Tibial artery (tissue), 4 donors: ENCODE results near the gene KANSL2.
"Not testable (repeated sequence)": the region's sequence is repeated elsewhere in the genome, so short reads cannot be mapped to it uniquely, and the experiment has no call there.

ENCODE experiments used
- DNase-seq, 2 donors: peaks; one replicate each; pipeline ENCODE4 v3.0.0-alpha.2; 2019
- H3K27ac ChIP-seq, 2 donors: fragments of 200-600 bp; sonication (generic) in 1 of 2; 1 replicate in 1 of 2; 2 replicates in 1 of 2; pipeline ENCODE4 v1.5.1; 2018 to 2019; ENCODE audit warnings: mild to moderate bottlenecking in 1 of 2
- H3K27me3 ChIP-seq, 2 donors: fragments of 200-600 bp; sonication (generic) in 1 of 2; one replicate each; pipeline versions ENCODE4 v1.5.1 to v1.6.0; 2016 to 2019
- H3K36me3 ChIP-seq, 3 donors: fragments of 200-600 bp; sonication (generic) in 2 of 3; one replicate each; pipeline ENCODE4 v1.5.1; 2016 to 2019; ENCODE audit warnings: mild to moderate bottlenecking in 2 of 3
- H3K4me1 ChIP-seq, 4 donors: fragments of 200-600 bp; sonication (generic) in 2 of 4; 1 replicate in 3 of 4; 2 replicates in 1 of 4; pipeline ENCODE4 v1.5.1; 2016 to 2019
- H3K4me3 ChIP-seq, 2 donors: fragments of 200-600 bp; sonication (generic) in 1 of 2; 1 replicate in 1 of 2; 2 replicates in 1 of 2; pipeline ENCODE4 v1.5.1; 2018 to 2019; ENCODE audit warnings: mild to moderate bottlenecking in 2 of 2
- H3K9me3 ChIP-seq, 3 donors: fragments of 200-600 bp; sonication (generic) in 1 of 3; one replicate each; pipeline ENCODE4 v1.5.1; 2016 to 2019
- intact Hi-C: fragments of 100-400 bp; cut with DNase I; formaldehyde crosslinking; loops from one replicate; pipeline ENCODE4 v1.15.0; 2023; ENCODE audit warnings: low total_unique reads
- TF ChIP-seq, protein P1 (sequence below), 2 experiments: fragments of 200-600 bp in 1 of 2; fragments of 450-650 bp in 1 of 2; IDR thresholded peaks; one replicate each; pipeline ENCODE4 v1.5.1; 2017 to 2019; ENCODE audit warnings: antibody characterized with exemption in 2 of 2, mild to moderate bottlenecking in 1 of 2, moderate library complexity in 1 of 2

Gene KANSL2

GRCh38 chr12:48640428-48640827 lies 41.6 kb downstream of the KANSL2 start:
- no peaks in the 10 kb centered on the region for H3K4me1 ChIP-seq
- intact Hi-C loops = no loop called here
- H3K36me3 ChIP-seq = peaks cover 6 to 14% (median 10%) of the 10 kb centered on the region in 3 donors
- no peak overlapping the region for H3K27ac ChIP-seq
- TF ChIP-seq, protein P1, sequence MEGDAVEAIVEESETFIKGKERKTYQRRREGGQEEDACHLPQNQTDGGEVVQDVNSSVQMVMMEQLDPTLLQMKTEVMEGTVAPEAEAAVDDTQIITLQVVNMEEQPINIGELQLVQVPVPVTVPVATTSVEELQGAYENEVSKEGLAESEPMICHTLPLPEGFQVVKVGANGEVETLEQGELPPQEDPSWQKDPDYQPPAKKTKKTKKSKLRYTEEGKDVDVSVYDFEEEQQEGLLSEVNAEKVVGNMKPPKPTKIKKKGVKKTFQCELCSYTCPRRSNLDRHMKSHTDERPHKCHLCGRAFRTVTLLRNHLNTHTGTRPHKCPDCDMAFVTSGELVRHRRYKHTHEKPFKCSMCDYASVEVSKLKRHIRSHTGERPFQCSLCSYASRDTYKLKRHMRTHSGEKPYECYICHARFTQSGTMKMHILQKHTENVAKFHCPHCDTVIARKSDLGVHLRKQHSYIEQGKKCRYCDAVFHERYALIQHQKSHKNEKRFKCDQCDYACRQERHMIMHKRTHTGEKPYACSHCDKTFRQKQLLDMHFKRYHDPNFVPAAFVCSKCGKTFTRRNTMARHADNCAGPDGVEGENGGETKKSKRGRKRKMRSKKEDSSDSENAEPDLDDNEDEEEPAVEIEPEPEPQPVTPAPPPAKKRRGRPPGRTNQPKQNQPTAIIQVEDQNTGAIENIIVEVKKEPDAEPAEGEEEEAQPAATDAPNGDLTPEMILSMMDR (IDR thresholded peaks at IDR 0.05) = no peak
- no peaks in the 10 kb centered on the region for H3K9me3 ChIP-seq
- no peaks in the 10 kb centered on the region for H3K27me3 ChIP-seq
- DNase-seq = no peak
- H3K4me3 ChIP-seq = no peak overlapping the region

GRCh38 chr12:48631071-48631470 lies 51.0 kb downstream of the KANSL2 start:
- DNase-seq = no peak
- Histone ChIP-seq H3K9me3 (no peaks in the 10 kb centered on the region), H3K36me3 (no peaks in the 10 kb centered on the region), H3K4me3 (no peak overlapping the region), H3K4me1 (no peaks in the 10 kb centered on the region), H3K27ac (no peak overlapping the region), H3K27me3 (peaks cover 0 to 6% of the 10 kb centered on the region in 2 donors)
- intact Hi-C loops = no loop called here
- TF ChIP-seq, protein P1 (IDR thresholded peaks at IDR 0.05) = no peak

DNA sequence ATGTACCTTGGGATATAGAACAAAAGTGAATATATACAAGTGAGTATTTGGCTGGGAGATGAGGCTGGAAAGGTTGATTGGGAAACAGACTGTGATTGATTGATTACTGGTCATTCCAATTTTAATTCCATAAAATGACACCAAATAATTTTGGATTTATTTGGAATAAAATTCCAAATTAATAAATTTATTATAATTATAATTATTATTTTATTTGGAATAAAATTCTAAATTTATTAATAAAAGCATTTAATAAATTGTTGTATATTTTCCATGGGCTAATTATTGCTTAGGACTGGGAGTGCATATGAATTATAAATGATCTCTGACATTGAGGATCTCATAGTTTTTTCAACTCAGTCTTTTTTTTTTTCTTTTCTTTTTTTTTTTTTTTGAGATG lies 51.7 kb downstream of the KANSL2 start:
- peaks cover 0 to 6% of the 10 kb centered on the region in 2 donors for H3K27me3 ChIP-seq
- TF ChIP-seq, protein P1 (IDR thresholded peaks at IDR 0.05) = no peak
- intact Hi-C loops = no loop called here

GRCh38 chr12:48629541-48629940 lies 52.5 kb downstream of the KANSL2 start:
- no peak overlapping the region for H3K4me3 ChIP-seq
- H3K27ac ChIP-seq = no peak overlapping the region
- intact Hi-C loops = no loop called here
- H3K4me1 ChIP-seq = no peaks in the 10 kb centered on the region
- H3K9me3 ChIP-seq = no peaks in the 10 kb centered on the region
- no peaks in the 10 kb centered on the region for H3K36me3 ChIP-seq
- TF ChIP-seq, protein P1 (IDR thresholded peaks at IDR 0.05) = no peak
- DNase-seq = no peak
- peaks cover 0 to 6% of the 10 kb centered on the region in 2 donors for H3K27me3 ChIP-seq

More for the DNA sequence above, 51.7 kb downstream of the KANSL2 start:
- H3K9me3 ChIP-seq = no peaks in the 10 kb centered on the region
- H3K4me1 ChIP-seq = no peaks in the 10 kb centered on the region
- DNase-seq = no peak
- H3K36me3 ChIP-seq = no peaks in the 10 kb centered on the region
- no peak overlapping the region for H3K4me3 ChIP-seq
- H3K27ac ChIP-seq = no peak overlapping the region

DNA sequence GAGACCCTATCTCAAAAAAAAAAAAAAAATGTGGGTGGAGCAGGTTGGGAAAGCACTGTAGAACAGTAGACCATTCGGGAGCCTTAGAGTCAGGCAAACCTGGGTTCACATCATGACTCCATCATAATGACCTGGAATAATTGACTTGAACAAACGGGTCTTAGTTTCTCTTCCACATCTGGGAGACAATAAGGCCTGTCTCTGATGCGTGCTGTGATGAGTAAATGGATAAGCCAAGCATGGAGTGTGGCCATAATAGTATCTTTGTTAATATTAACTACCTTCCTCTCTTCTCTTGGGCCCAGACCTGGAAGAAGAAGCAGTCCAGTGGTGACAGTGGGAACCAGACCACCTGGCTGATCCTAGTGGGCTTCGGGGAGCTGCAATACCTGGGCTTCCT lies 54.5 kb downstream of the KANSL2 start:
- Histone ChIP-seq H3K27ac (no peak overlapping the region), H3K27me3 (peaks cover 0 to 9% of the 10 kb centered on the region in 2 donors), H3K36me3 (no peaks in the 10 kb centered on the region), H3K4me3 (no peak overlapping the region), H3K9me3 (peaks cover 0 to 4% (median 0%) of the 10 kb centered on the region in 3 donors), H3K4me1 (no peaks in the 10 kb centered on the region)
- intact Hi-C loops = no loop called here
- TF ChIP-seq, protein P1 (IDR thresholded peaks at IDR 0.05) = no peak
- DNase-seq = no peak

- H3K4me3 ChIP-seq, H3K4me1 ChIP-seq, H3K9me3 ChIP-seq, intact Hi-C loops, H3K36me3 ChIP-seq, H3K27ac ChIP-seq, DNase-seq, H3K27me3 ChIP-seq: not testable (repeated sequence)
Measured at GRCh38 chr12:48622997-48623396, 59.0 kb downstream of the KANSL2 start.
